Left ventricle myocardium inferior (tissue), 1 donor: ENCODE measurements around the gene PLPPR1. TPM values are rescaled to one million over a fixed set of nuclear protein-coding genes. Genes with fewer than 3 reads are reported as not detected.

Experiments
- DNase-seq: peaks from one replicate; pipeline ENCODE4 v3.0.0-alpha.2; 2020
- H3K27ac ChIP-seq: fragments of 200-600 bp; replicated peaks from 2 replicates; pipeline ENCODE4 v1.8.0; 2021
- H3K27me3 ChIP-seq: fragments of 200-600 bp; 2 replicates; pipeline ENCODE4 v1.8.0; 2021; ENCODE audit warnings: low read depth
- H3K36me3 ChIP-seq: fragments of 200-600 bp; 2 replicates; pipeline ENCODE4 v1.8.0; 2021
- H3K4me1 ChIP-seq: fragments of 200-600 bp; 2 replicates; pipeline ENCODE4 v1.8.0; 2021
- H3K4me3 ChIP-seq: fragments of 200-600 bp; 2 replicates; pipeline ENCODE4 v1.8.0; 2021; ENCODE audit warnings: mild to moderate bottlenecking, moderate library complexity
- H3K9me3 ChIP-seq: fragments of 200-600 bp; replicated peaks from 2 replicates; pipeline ENCODE4 v1.8.0; 2021
- CTCF ChIP-seq: fragments of 200-600 bp; IDR thresholded peaks from 2 replicates; pipeline ENCODE4 v1.8.0; 2021; ENCODE audit warnings: antibody characterized with exemption, mild to moderate bottlenecking, borderline replicate concordance
- intact Hi-C: fragments of 100-400 bp; cut with micrococcal nuclease; formaldehyde crosslinking; loops from one replicate; pipeline ENCODE4 v1.11.0; 2022
- total RNA-seq: library from RNA; stranded (reverse); fragmentation: NEBNext Ultra II Directional; extraction: Animal tissue kit (Norgen Biotek cat#: 25700); gene quantifications from one replicate; pipeline ENCODE4 v1.2.1, GENCODE V29; 2021
- donor health status: DM: no; HTN: yes; CAD: no; lungs with severe emphysema.

The PLPPR1 gene
- total RNA-seq, 1 donor from 2014 or later, result not detected

DNA sequence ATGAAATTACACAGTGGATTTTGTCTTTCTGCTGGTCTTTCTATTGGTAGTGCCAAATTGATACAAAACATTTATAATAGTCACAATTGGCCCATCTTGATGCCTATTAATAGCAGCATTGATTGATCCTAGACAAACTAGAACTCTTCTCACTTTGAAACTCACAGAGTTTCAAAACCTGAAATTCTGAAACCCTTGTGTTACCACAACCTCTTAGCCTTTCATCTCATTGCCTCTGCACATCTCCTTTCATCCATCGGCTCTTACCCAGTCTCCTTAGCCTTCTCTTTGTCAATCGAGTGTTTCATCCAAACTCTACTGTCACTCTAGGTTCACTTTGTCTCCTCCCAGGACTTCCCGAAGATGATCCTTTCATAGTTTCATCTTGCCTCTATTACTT lies 22.1 kb downstream of the PLPPR1 start:
- no peaks in the 10 kb centered on the region for H3K9me3 ChIP-seq
- TF ChIP-seq CTCF, result no peak
- H3K27ac ChIP-seq, result no peak overlapping the region
- no peaks in the 10 kb centered on the region for H3K27me3 ChIP-seq
- H3K4me1 ChIP-seq, result peaks cover 11% of the 10 kb centered on the region
- no peak overlapping the region for H3K4me3 ChIP-seq
- intact Hi-C loops, result no loop called here
- H3K36me3 ChIP-seq, result no peaks in the 10 kb centered on the region
- DNase-seq, result no peak

DNA sequence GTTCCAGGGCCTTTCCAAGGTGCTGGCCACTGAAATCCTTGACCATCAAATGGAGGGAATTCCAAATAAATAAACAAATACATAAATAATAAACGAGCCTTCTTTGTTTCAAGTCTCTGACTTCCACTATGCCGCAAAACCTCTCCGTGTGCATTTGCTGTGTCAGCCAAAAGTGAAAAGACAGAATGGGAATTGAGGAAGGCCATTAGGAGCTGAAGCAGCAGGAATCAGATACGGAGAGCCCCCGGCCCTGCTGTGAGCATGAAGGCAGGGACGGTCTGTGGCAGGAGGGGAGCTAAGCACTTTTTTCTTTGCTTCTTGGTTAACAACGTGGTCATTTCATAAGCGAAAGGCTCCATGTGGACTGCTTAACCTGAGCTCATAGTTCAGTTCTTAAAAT lies 26.1 kb downstream of the PLPPR1 start:
- intact Hi-C loops, result no loop called here
- Histone ChIP-seq H3K4me3 (no peak overlapping the region), H3K27ac (no peak overlapping the region), H3K4me1 (no peaks in the 10 kb centered on the region), H3K9me3 (no peaks in the 10 kb centered on the region), H3K36me3 (no peaks in the 10 kb centered on the region), H3K27me3 (no peaks in the 10 kb centered on the region)
- DNase-seq, result no peak
- TF ChIP-seq CTCF, result no peak

- no peak for DNase-seq
- Histone ChIP-seq H3K27ac (no peak overlapping the region), H3K36me3 (no peaks in the 10 kb centered on the region), H3K27me3 (no peaks in the 10 kb centered on the region), H3K4me1 (no peaks in the 10 kb centered on the region), H3K9me3 (no peaks in the 10 kb centered on the region), H3K4me3 (no peak overlapping the region)
- no peak for TF ChIP-seq CTCF
- intact Hi-C loops, result no loop called here
These were observed 27.0 kb downstream of the PLPPR1 start for GRCh38 chr9:101055516-101055915.

DNA sequence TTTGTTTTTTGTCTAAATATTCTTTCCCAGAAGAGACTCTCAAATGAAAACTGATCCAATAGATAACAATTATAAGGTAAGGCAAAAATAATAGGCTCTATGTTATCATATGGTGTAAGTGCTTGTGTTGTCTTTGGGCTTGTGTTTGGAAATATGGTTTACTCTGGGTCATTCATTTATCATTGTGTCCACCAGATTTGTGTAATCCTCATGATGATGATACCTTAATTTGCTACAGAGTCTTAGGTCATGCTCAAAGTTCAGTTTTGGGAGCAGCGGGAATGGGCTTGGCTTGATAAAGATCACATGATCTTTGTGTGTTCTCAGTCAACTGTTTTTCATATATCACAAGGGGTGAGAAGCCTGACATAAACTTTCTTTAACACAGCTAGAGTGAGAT lies 34.2 kb downstream of the PLPPR1 start:
- H3K4me3 ChIP-seq, result no peak overlapping the region
- intact Hi-C loops, result no loop called here
- H3K9me3 ChIP-seq, result no peaks in the 10 kb centered on the region
- TF ChIP-seq CTCF, result no peak
- H3K36me3 ChIP-seq, result no peaks in the 10 kb centered on the region
- DNase-seq, result no peak
- H3K27me3 ChIP-seq, result peaks cover 3% of the 10 kb centered on the region
- H3K4me1 ChIP-seq, result no peaks in the 10 kb centered on the region
- no peak overlapping the region for H3K27ac ChIP-seq

GRCh38 chr9:101063192-101063591 lies 34.7 kb downstream of the PLPPR1 start:
- Histone ChIP-seq H3K27ac (no peak overlapping the region), H3K36me3 (no peaks in the 10 kb centered on the region), H3K27me3 (peaks cover 3% of the 10 kb centered on the region), H3K4me1 (no peaks in the 10 kb centered on the region), H3K4me3 (no peak overlapping the region), H3K9me3 (no peaks in the 10 kb centered on the region)
- intact Hi-C loops, result no loop called here
- no peak for DNase-seq
- TF ChIP-seq CTCF, result no peak

GRCh38 chr9:101064206-101064605 lies 35.7 kb downstream of the PLPPR1 start:
- H3K4me1 ChIP-seq, result no peaks in the 10 kb centered on the region
- peaks cover 3% of the 10 kb centered on the region for H3K27me3 ChIP-seq
- intact Hi-C loops, result no loop called here
- H3K27ac ChIP-seq, result no peak overlapping the region
- no peaks in the 10 kb centered on the region for H3K36me3 ChIP-seq
- H3K9me3 ChIP-seq, result no peaks in the 10 kb centered on the region
- no peak for DNase-seq
- no peak overlapping the region for H3K4me3 ChIP-seq
- no peak for TF ChIP-seq CTCF
